Effector memory CD4-positive, alpha-beta T cell (primary cell): ENCODE measurements around the gene GBX2.

Experiments
- DNase-seq, 3 donors: peaks; one replicate each; pipeline ENCODE4 v3.0.0-alpha.2; 2020
- H3K27ac ChIP-seq: 2 replicates; pipeline ENCODE4 v1.7.0; 2013; ENCODE audit warnings: mild to moderate bottlenecking, low read length, moderate library complexity; ENCODE audit not compliant: insufficient read depth, poor library complexity, severe bottlenecking
- H3K27me3 ChIP-seq: replicated peaks from 2 replicates; pipeline ENCODE4 v1.7.0; 2013; ENCODE audit warnings: mild to moderate bottlenecking, low read length; ENCODE audit not compliant: insufficient read depth, control insufficient read depth, poor library complexity, severe bottlenecking
- H3K36me3 ChIP-seq: 2 replicates; pipeline ENCODE4 v1.7.0; 2013; ENCODE audit warnings: mild to moderate bottlenecking, low read length, moderate library complexity; ENCODE audit not compliant: control insufficient read depth, insufficient read depth
- H3K4me1 ChIP-seq: 2 replicates; pipeline ENCODE4 v1.7.0; 2013; ENCODE audit warnings: low read length, mild to moderate bottlenecking; ENCODE audit not compliant: control insufficient read depth, insufficient read depth, poor library complexity, severe bottlenecking
- H3K4me3 ChIP-seq: 2 replicates; pipeline ENCODE4 v1.7.0; 2013; ENCODE audit warnings: low read length, low read depth, mild to moderate bottlenecking; ENCODE audit not compliant: insufficient read depth, poor library complexity, severe bottlenecking
- H3K9me3 ChIP-seq: 2 replicates; pipeline ENCODE4 v1.7.0; 2013; ENCODE audit warnings: mild to moderate bottlenecking, low read length, moderate library complexity; ENCODE audit not compliant: control insufficient read depth

Gene GBX2

GRCh38 chr2:236208019-236208926 lies 40.1 kb upstream of the GBX2 start:
- Histone ChIP-seq H3K36me3 (no peaks in the 10 kb centered on the region), H3K9me3 (no peaks in the 10 kb centered on the region), H3K4me1 (no peaks in the 10 kb centered on the region), H3K4me3 (no peak overlapping the region), H3K27ac (no peak overlapping the region), H3K27me3 (no peaks in the 10 kb centered on the region)
- no peak for DNase-seq

GRCh38 chr2:236207472-236207871 lies 39.3 kb upstream of the GBX2 start:
- DNase-seq, result no peak
- H3K4me1 ChIP-seq, result no peaks in the 10 kb centered on the region
- H3K4me3 ChIP-seq, result no peak overlapping the region

GRCh38 chr2:236205867-236206645 lies 37.9 kb upstream of the GBX2 start:
- Histone ChIP-seq H3K4me1 (no peaks in the 10 kb centered on the region), H3K27ac (no peak overlapping the region), H3K4me3 (no peak overlapping the region), H3K9me3 (no peaks in the 10 kb centered on the region), H3K27me3 (no peaks in the 10 kb centered on the region), H3K36me3 (no peaks in the 10 kb centered on the region)
- DNase-seq, result no peak

More at GRCh38 chr2:236207472-236207871, 39.3 kb upstream of the GBX2 start:
- Histone ChIP-seq H3K27ac (no peak overlapping the region), H3K36me3 (no peaks in the 10 kb centered on the region), H3K27me3 (no peaks in the 10 kb centered on the region), H3K9me3 (no peaks in the 10 kb centered on the region)

DNA sequence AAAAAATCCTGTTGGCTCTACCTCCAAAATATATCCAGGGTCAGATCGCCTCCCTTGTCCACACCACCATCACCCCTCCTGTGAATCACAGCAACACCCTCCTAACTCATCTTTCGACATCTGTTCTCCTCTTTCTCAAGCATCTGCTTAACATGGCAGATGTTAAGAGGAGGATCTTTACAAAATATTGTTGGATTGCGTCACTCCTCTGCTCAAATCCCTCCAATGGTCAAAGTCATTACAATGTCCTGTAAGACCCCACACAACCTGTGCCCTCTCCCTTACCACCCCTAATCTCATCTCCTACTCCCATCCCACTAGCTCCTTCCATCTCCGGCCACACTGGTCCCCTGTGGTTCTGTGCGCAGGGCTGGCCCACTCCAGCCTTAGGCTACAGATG lies 36.8 kb upstream of the GBX2 start:
- no peaks in the 10 kb centered on the region for H3K36me3 ChIP-seq
- H3K27me3 ChIP-seq, result no peaks in the 10 kb centered on the region
- H3K27ac ChIP-seq, result no peak overlapping the region
- no peak overlapping the region for H3K4me3 ChIP-seq
- H3K4me1 ChIP-seq, result no peaks in the 10 kb centered on the region
- no peak for DNase-seq
- no peaks in the 10 kb centered on the region for H3K9me3 ChIP-seq

DNA sequence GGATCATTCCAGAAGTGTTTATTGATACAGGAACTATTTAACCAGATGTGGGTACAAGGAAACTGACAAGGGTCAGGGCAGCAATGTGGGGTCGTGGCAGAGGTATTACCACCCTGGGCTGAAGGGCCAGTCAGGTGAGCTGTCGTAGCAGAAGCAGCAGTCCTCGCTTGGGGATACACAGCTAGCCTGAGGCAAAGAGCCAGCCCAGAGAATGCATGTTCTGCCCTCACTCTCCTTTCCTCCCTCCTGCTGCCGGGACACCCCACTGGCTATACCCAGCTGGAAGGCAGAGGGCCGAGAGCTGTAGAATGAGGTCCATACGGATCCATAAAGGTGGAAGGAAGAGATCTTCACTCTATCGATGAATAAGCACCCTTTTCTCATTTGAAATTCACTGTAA lies 32.2 kb upstream of the GBX2 start:
- DNase-seq, result no peak
- Histone ChIP-seq H3K27ac (no peak overlapping the region), H3K9me3 (no peaks in the 10 kb centered on the region), H3K27me3 (no peaks in the 10 kb centered on the region), H3K4me1 (no peaks in the 10 kb centered on the region), H3K4me3 (no peak overlapping the region), H3K36me3 (no peaks in the 10 kb centered on the region)

GRCh38 chr2:236196366-236196765 lies 28.2 kb upstream of the GBX2 start:
- Histone ChIP-seq H3K27ac (no peak overlapping the region), H3K36me3 (no peaks in the 10 kb centered on the region), H3K4me1 (no peaks in the 10 kb centered on the region), H3K4me3 (no peak overlapping the region), H3K27me3 (no peaks in the 10 kb centered on the region), H3K9me3 (no peaks in the 10 kb centered on the region)
- no peak for DNase-seq

DNA sequence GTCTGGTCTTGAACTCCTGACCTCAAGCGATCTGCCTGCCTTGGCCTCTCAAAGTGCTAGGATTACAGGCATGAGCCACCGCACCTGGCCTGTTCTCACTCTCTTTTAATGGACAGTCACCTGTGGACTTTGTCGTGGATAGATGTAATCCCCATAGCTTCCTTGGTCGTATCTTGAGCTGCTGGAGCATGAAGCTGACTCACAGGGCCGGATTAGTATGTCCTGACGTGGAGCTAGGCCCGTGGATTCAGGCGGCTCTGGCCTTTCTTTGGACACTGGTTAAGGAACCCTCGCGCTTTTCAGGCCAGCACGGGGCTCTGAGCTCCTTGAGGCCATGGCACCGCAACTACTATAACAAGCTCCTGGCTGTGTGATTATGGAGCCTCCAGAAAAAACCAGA lies 27.5 kb upstream of the GBX2 start:
- H3K4me3 ChIP-seq, result no peak overlapping the region
- no peaks in the 10 kb centered on the region for H3K36me3 ChIP-seq
- no peaks in the 10 kb centered on the region for H3K9me3 ChIP-seq
- no peaks in the 10 kb centered on the region for H3K4me1 ChIP-seq
- no peak overlapping the region for H3K27ac ChIP-seq
- no peaks in the 10 kb centered on the region for H3K27me3 ChIP-seq
- DNase-seq, result no peak

GRCh38 chr2:236194786-236195185 lies 26.6 kb upstream of the GBX2 start:
- no peak overlapping the region for H3K4me3 ChIP-seq
- no peaks in the 10 kb centered on the region for H3K36me3 ChIP-seq
- no peaks in the 10 kb centered on the region for H3K9me3 ChIP-seq
- no peaks in the 10 kb centered on the region for H3K27me3 ChIP-seq
- no peak overlapping the region for H3K27ac ChIP-seq
- no peaks in the 10 kb centered on the region for H3K4me1 ChIP-seq
- no peak for DNase-seq

DNA sequence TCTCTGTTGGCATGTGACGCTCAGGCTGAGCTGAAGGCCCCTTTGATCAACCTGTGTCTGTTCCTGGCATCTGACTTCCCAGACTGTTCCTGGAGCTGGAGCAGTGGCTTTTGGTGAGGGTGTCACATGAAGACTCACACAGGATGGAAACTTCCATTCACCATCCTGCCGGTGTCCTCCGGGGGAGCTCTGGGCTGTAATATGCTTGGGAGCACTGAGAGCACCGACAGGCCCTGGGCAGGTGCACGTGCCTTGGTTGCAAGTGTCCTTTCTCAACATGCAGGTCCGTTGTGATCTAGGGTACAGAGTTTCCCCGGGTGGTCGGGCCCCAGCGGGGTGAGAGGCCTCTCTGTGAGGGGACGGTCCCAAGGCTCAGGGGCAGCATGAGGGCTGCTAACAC lies 24.8 kb upstream of the GBX2 start:
- H3K36me3 ChIP-seq, result no peaks in the 10 kb centered on the region
- H3K9me3 ChIP-seq, result no peaks in the 10 kb centered on the region
- H3K27ac ChIP-seq, result no peak overlapping the region
- H3K4me1 ChIP-seq, result no peaks in the 10 kb centered on the region
- DNase-seq, result no peak
- H3K27me3 ChIP-seq, result no peaks in the 10 kb centered on the region
- H3K4me3 ChIP-seq, result no peak overlapping the region

GRCh38 chr2:236190674-236191073 lies 22.5 kb upstream of the GBX2 start:
- Histone ChIP-seq H3K4me3 (no peak overlapping the region), H3K4me1 (no peaks in the 10 kb centered on the region)
- DNase-seq, result no peak

More at GRCh38 chr2:236190674-236191073, 22.5 kb upstream of the GBX2 start:
- H3K36me3 ChIP-seq, result no peaks in the 10 kb centered on the region
- H3K27ac ChIP-seq, result no peak overlapping the region
- H3K27me3 ChIP-seq, result no peaks in the 10 kb centered on the region
- H3K9me3 ChIP-seq, result no peaks in the 10 kb centered on the region
